ENCODE data around the gene SUN1. TPM values are rescaled to one million over a fixed set of nuclear protein-coding genes. Genes with fewer than 3 reads are reported as not detected.

The SUN1 gene
- total and polyA plus RNA-seq, 10 of the 15 experiments (the other 5 are each of a cell fraction or from before 2014, with no cell fraction given) = 27.8 to 107 (median 65.8) TPM

DNA sequence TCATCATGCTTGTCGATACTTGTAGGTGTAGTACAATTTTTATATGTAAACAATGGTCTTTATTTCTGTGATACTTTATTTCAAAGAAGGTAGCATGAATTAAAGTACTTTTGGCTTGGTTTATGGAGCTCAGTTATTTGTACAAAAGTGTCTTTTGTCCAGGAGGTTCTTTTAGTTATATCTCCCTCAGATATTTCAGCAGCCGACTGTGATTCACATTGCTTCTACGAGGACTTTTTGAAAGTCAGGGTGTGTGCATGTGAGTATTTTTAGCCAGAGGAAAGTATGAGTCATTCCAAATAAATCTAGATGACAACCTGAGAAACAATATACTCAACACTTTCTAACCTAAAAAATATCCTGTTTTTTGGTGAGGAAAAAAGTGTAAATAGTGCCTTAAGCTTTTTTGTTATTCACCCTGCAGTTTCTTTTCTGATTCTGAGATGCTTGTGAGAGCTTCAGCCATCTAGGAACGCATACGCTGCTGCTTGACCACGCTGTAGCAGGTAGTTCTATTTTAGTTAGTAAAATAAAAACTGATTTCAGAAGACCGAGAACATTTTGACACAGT is 595 bp upstream of the SUN1 start (continued):
- TF ChIP-seq, protein P1, sequence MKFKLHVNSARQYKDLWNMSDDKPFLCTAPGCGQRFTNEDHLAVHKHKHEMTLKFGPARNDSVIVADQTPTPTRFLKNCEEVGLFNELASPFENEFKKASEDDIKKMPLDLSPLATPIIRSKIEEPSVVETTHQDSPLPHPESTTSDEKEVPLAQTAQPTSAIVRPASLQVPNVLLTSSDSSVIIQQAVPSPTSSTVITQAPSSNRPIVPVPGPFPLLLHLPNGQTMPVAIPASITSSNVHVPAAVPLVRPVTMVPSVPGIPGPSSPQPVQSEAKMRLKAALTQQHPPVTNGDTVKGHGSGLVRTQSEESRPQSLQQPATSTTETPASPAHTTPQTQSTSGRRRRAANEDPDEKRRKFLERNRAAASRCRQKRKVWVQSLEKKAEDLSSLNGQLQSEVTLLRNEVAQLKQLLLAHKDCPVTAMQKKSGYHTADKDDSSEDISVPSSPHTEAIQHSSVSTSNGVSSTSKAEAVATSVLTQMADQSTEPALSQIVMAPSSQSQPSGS (IDR thresholded peaks at IDR 0.05; ENCODE audit: low read length) = peak; percentile 76; the same call in 1 of the 2 replicates
- TF ChIP-seq SMARCA5 (IDR thresholded peaks at IDR 0.05) (no peak), MEF2A (IDR thresholded peaks at IDR 0.05; ENCODE audit: insufficient read depth, low read depth, low read length) (peak; percentile 92), JUND (IDR thresholded peaks at IDR 0.05; ENCODE audit: low read depth, low read length) (peak; percentile 89), SUZ12 (IDR thresholded peaks at IDR 0.05; ENCODE audit: unreplicated experiment) (no peak), CBFB (IDR thresholded peaks at IDR 0.05; ENCODE audit: low read depth) (no peak; the same call in 1 of the 2 replicates), MTA3 (IDR thresholded peaks at IDR 0.05; ENCODE audit: borderline replicate concordance, low read length) (no peak), BHLHE40 (IDR thresholded peaks at IDR 0.05; ENCODE audit: borderline replicate concordance in 1 of 2, low read depth in 2 of 2, low read length in 1 of 2) (peak; percentile 50 to 57; a peak in 1 of 4 replicates), CHD2 (IDR thresholded peaks at IDR 0.05; ENCODE audit: borderline replicate concordance, low read depth, low read length) (no peak), E4F1 (IDR thresholded peaks at IDR 0.05; ENCODE audit: borderline replicate concordance, partially characterized antibody) (no peak), STAT1 (conservative IDR thresholded peaks at IDR 0.05) (no peak), BACH1 (IDR thresholded peaks at IDR 0.05; ENCODE audit: borderline replicate concordance) (peak; percentile 55; the same call in 1 of the 2 replicates), USF1 (IDR thresholded peaks at IDR 0.05; ENCODE audit: borderline replicate concordance, extremely low read length, insufficient read depth, low read depth, low read length) (no peak), BCL11A (IDR thresholded peaks at IDR 0.05; ENCODE audit: low read depth, low read length) (peak; percentile 69; the same call in 1 of the 2 replicates), TAF1 (IDR thresholded peaks at IDR 0.05; ENCODE audit: borderline replicate concordance, low read depth, low read length) (no peak), SKIL (IDR thresholded peaks at IDR 0.05; ENCODE audit: low read depth, poor library complexity, severe bottlenecking) (peak; percentile 85), MXI1 (IDR thresholded peaks at IDR 0.05; ENCODE audit: low read depth, low read length) (0 out of 2 replicates have a peak, but pooled peaks have one; percentile 34), ATF7 (IDR thresholded peaks at IDR 0.05; ENCODE audit: low read depth) (peak; percentile 95), RAD21 (IDR thresholded peaks at IDR 0.05; ENCODE audit: insufficient read depth, low read depth, low read length) (0 out of 2 replicates have a peak, but pooled peaks have one; percentile 18), PAX5 (IDR thresholded peaks at IDR 0.05; ENCODE audit: borderline replicate concordance, low read depth, low read length) (no peak)
- TF ChIP-seq, protein P2, sequence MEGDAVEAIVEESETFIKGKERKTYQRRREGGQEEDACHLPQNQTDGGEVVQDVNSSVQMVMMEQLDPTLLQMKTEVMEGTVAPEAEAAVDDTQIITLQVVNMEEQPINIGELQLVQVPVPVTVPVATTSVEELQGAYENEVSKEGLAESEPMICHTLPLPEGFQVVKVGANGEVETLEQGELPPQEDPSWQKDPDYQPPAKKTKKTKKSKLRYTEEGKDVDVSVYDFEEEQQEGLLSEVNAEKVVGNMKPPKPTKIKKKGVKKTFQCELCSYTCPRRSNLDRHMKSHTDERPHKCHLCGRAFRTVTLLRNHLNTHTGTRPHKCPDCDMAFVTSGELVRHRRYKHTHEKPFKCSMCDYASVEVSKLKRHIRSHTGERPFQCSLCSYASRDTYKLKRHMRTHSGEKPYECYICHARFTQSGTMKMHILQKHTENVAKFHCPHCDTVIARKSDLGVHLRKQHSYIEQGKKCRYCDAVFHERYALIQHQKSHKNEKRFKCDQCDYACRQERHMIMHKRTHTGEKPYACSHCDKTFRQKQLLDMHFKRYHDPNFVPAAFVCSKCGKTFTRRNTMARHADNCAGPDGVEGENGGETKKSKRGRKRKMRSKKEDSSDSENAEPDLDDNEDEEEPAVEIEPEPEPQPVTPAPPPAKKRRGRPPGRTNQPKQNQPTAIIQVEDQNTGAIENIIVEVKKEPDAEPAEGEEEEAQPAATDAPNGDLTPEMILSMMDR (IDR thresholded peaks at IDR 0.05 in 2 of 3, conservative IDR thresholded peaks at IDR 0.05 in 1 of 3; ENCODE audit: control insufficient read depth in 2 of 3, extremely low read depth in 1 of 3, insufficient read depth in 1 of 3, low read depth in 3 of 3, low read length in 3 of 3) = no peak
